Panc1 (cell line): ENCODE data around the gene UGT1A3. TPM values are rescaled to one million over a fixed set of nuclear protein-coding genes. Genes with fewer than 3 reads are reported as not detected.

Experiments used
- ATAC-seq: fragments of 200-7000 bp; cut with Tn5 transposase; 2 replicates; pipeline ENCODE4 v1.9.1; 2020; ENCODE audit warnings: mild to moderate bottlenecking, moderate library complexity
- BruUV-seq: library from RNA; stranded (reverse); fragments of 400-500 nt; replicated peaks from 2 replicates; lab custom pipeline; 2021; lab: Mats Ljungman, UMichigan
- CTCF ChIA-PET: fragments of 300-600 bp; sonication (Branson Sonifier 250); formaldehyde crosslinking; loops from one replicate; lab custom pipeline; 2022; ENCODE audit warnings: antibody characterized with exemption; lab: Charles Lee
- POLR2A ChIA-PET: fragments of 300-600 bp; sonication (Branson Sonifier 250); formaldehyde crosslinking; loops from one replicate; lab custom pipeline; 2022; ENCODE audit warnings: antibody characterized with exemption; lab: Charles Lee
- DNase-seq: peaks from one replicate; pipeline ENCODE4 v3.0.0-alpha.2; 2010; ENCODE audit warnings: low read depth, low spot score
- H3K27ac ChIP-seq: 2 replicates; pipeline ENCODE4 v1.5.1; 2011; ENCODE audit warnings: mild to moderate bottlenecking, low read length, inconsistent platforms
- H3K27me3 ChIP-seq: fragments of 200-500 bp; sonication (Bioruptor generic); 2 replicates; pipeline ENCODE4 v1.6.0; 2014; ENCODE audit warnings: low read length, inconsistent platforms; ENCODE audit not compliant: control insufficient read depth, insufficient read depth
- H3K36me3 ChIP-seq: fragments of 200-500 bp; sonication (Bioruptor generic); 2 replicates; pipeline ENCODE4 v1.5.1; 2014; ENCODE audit warnings: inconsistent platforms, mild to moderate bottlenecking, low read length, moderate library complexity; ENCODE audit not compliant: control insufficient read depth, insufficient read depth
- H3K4me1 ChIP-seq: 2 replicates; pipeline ENCODE4 v1.5.1; 2011; ENCODE audit warnings: inconsistent platforms, mild to moderate bottlenecking, low read length, moderate library complexity; ENCODE audit not compliant: control insufficient read depth, insufficient read depth
- H3K4me3 ChIP-seq, 2 experiments: 2 replicates each; pipeline ENCODE4 v1.5.1; 2011 to 2012; ENCODE audit warnings: low read depth in 2 of 2, low read length in 2 of 2, mild to moderate bottlenecking in 2 of 2, inconsistent platforms in 1 of 2, moderate library complexity in 1 of 2
- H3K9me3 ChIP-seq: fragments of 200-500 bp; sonication (Bioruptor generic); 2 replicates; pipeline ENCODE4 v1.5.1; 2014; ENCODE audit warnings: low read depth, mild to moderate bottlenecking, inconsistent platforms, low read length, moderate library complexity; ENCODE audit not compliant: control insufficient read depth, insufficient read depth
- CTCF ChIP-seq: fragments of 450-650 bp; IDR thresholded peaks from 2 replicates; pipeline ENCODE4 v1.5.1; 2017; ENCODE audit warnings: mild to moderate bottlenecking
- POLR2AphosphoS5 ChIP-seq: IDR thresholded peaks from 2 replicates; pipeline ENCODE4 v1.6.1; 2012; ENCODE audit warnings: mild to moderate bottlenecking, low read depth, low read length, moderate library complexity
- REST ChIP-seq, 2 experiments: IDR thresholded peaks; 2 replicates each; pipeline ENCODE4 v1.6.1; 2011 to 2012; ENCODE audit warnings: low read depth in 2 of 2, control low read depth in 1 of 2, low read length in 1 of 2, mild to moderate bottlenecking in 1 of 2, moderate library complexity in 1 of 2; ENCODE audit not compliant: insufficient read depth in 1 of 2
- SIN3A ChIP-seq: IDR thresholded peaks from 2 replicates; pipeline ENCODE4 v1.6.1; 2012; ENCODE audit warnings: low read depth, mild to moderate bottlenecking, low read length, moderate library complexity, borderline replicate concordance; ENCODE audit not compliant: insufficient read depth
- TCF7L2 ChIP-seq: IDR thresholded peaks from 2 replicates; pipeline ENCODE4 v1.6.1; 2011; ENCODE audit warnings: mild to moderate bottlenecking, low read depth, low read length, inconsistent platforms
- in situ Hi-C: cut with HindIII; loops from 2 replicates; pipeline ENCODE4 v1.10.0; 2016; ENCODE audit warnings: low sequenced_read_pairs, low pct_unique_long_range_greater_than_20kb
- intact Hi-C: fragments of 100-400 bp; cut with micrococcal nuclease; formaldehyde crosslinking; loops from one replicate; pipeline ENCODE4 v1.10.0; 2022; ENCODE audit not compliant: unreplicated experiment
- total RNA-seq: library from RNA; stranded (reverse); gene quantifications from one replicate; pipeline ENCODE4 v1.2.1, GENCODE V29; 2021; ENCODE audit not compliant: unreplicated experiment

Gene UGT1A3
- total RNA-seq, 1 experiment from 2014 or later, result not detected

- CTCF ChIA-PET, result no interaction called here
- Histone ChIP-seq H3K9me3 (no peaks in the 10 kb centered on the region), H3K4me3 (no peak overlapping the region), H3K27ac (no peak overlapping the region), H3K27me3 (no peaks in the 10 kb centered on the region), H3K36me3 (no peaks in the 10 kb centered on the region), H3K4me1 (no peaks in the 10 kb centered on the region)
- intact Hi-C loops (no loop called here), in situ Hi-C loops (no loop called here)
- ATAC-seq (no peak), DNase-seq (no peak)
- POLR2A ChIA-PET, result no interaction called here
- BruUV-seq, result no TSS peak
- TF ChIP-seq POLR2AphosphoS5, result no peak
- TF ChIP-seq CTCF, result no peak
- TF ChIP-seq REST (IDR thresholded peaks at IDR 0.05; ENCODE audit: insufficient read depth in 1 of 2, low read depth in 2 of 2, low read length in 1 of 2), result no peak
- no peak for TF ChIP-seq SIN3A
- TF ChIP-seq TCF7L2, result no peak
Observed at GRCh38 chr2:233680361-233681045, 48.3 kb upstream of the UGT1A3 start.

GRCh38 chr2:233681521-233682099 lies 47.2 kb upstream of the UGT1A3 start, which contains the start of gene UGT1A7:
UGT1A7 (plus strand) TSS chr2:233681901; CDS start chr2:233681938, 37 bp downstream.
- no peak within 1 kb of the TSS for H3K27ac ChIP-seq
- no peak within 1 kb of the TSS for H3K4me3 ChIP-seq
- H3K4me1 ChIP-seq, result no peaks in the 10 kb centered on the region
- TF ChIP-seq CTCF (no peak), SIN3A (no peak), POLR2AphosphoS5 (no peak), REST (IDR thresholded peaks at IDR 0.05; ENCODE audit: insufficient read depth in 1 of 2, low read depth in 2 of 2, low read length in 1 of 2) (no peak), TCF7L2 (no peak)
- no peaks in the 10 kb centered on the region for H3K9me3 ChIP-seq
- in situ Hi-C loops, result no loop called here
- intact Hi-C loops, result no loop called here
- DNase-seq (no peak), ATAC-seq (no peak)
- no peaks in the 10 kb centered on the region for H3K27me3 ChIP-seq
- no peaks in the 10 kb centered on the region for H3K36me3 ChIP-seq
- no TSS peak for BruUV-seq
- POLR2A ChIA-PET, result no interaction called here
- CTCF ChIA-PET, result no interaction called here
